B cell (primary cell): ENCODE results near the gene GLTP. TPM values are rescaled to one million over a fixed set of nuclear protein-coding genes. Genes with fewer than 3 reads are reported as not detected.
A peak's percentile ranks its signal among the peaks of the same experiment; 100 is the strongest.
"Not testable (repeated sequence)": the region's sequence is repeated elsewhere in the genome, so short reads cannot be mapped to it uniquely, and the experiment has no call there.

Source experiments
- ATAC-seq: fragments of 200-7000 bp; cut with Tn5 transposase; one replicate; pipeline ENCODE4 v1.10.0; 2021; ENCODE audit warnings: low read depth, mild to moderate bottlenecking, moderate number of reproducible peaks, moderate library complexity
- CTCF ChIA-PET: fragments of 350-600 bp; sonication (Branson Sonifier 250); formaldehyde crosslinking; loops from one replicate; lab custom pipeline; 2021; ENCODE audit warnings: antibody characterized with exemption, inconsistent platforms; lab: Charles Lee
- POLR2A ChIA-PET: fragments of 350-600 bp; sonication (Branson Sonifier 250); formaldehyde crosslinking; loops from one replicate; lab custom pipeline; 2021; ENCODE audit warnings: antibody characterized with exemption; lab: Charles Lee
- DNase-seq: peaks from one replicate; pipeline ENCODE4 v3.0.0; 2013
- H2AFZ ChIP-seq: 2 replicates; pipeline ENCODE4 v1.6.1; 2012; ENCODE audit warnings: mild to moderate bottlenecking, low read depth, low read length; ENCODE audit not compliant: insufficient read depth, poor library complexity, severe bottlenecking
- H3K27ac ChIP-seq, 2 donors: 1 replicate in 1 of 2; 2 replicates in 1 of 2; pipeline ENCODE4 v1.5.1; 2012 to 2013; ENCODE audit warnings: low read length in 2 of 2, mild to moderate bottlenecking in 2 of 2, moderate library complexity in 1 of 2
- H3K27me3 ChIP-seq, 4 experiments: fragments of 200-600 bp in 1 of 4; sonication (generic) in 1 of 4; replicated peaks in 1 of 4; 1 replicate in 2 of 4; 2 replicates in 2 of 4; pipeline versions ENCODE4 v1.6.1 to v1.7.0; 2013 to 2016; ENCODE audit warnings: low read length in 3 of 4, mild to moderate bottlenecking in 2 of 4, mixed read lengths in 1 of 4, moderate library complexity in 1 of 4; ENCODE audit not compliant: insufficient read depth in 4 of 4, control insufficient read depth in 3 of 4; ENCODE audit errors: control extremely low read depth in 1 of 4
- H3K36me3 ChIP-seq, 2 experiments: replicated peaks in 1 of 2; 1 replicate in 1 of 2; 2 replicates in 1 of 2; pipeline versions ENCODE4 v1.6.1 to v1.7.1; 2013; ENCODE audit warnings: low read length in 1 of 2; ENCODE audit not compliant: insufficient read depth in 2 of 2, control insufficient read depth in 1 of 2; ENCODE audit errors: control extremely low read depth in 1 of 2, extremely low read depth in 1 of 2
- H3K4me1 ChIP-seq, 2 donors: fragments of 200-600 bp in 1 of 2; sonication (generic) in 1 of 2; 1 replicate in 1 of 2; 2 replicates in 1 of 2; pipeline versions ENCODE4 v1.5.1 to v1.6.1; 2013 to 2017; ENCODE audit warnings: low read length in 2 of 2; ENCODE audit not compliant: control insufficient read depth in 2 of 2, insufficient read depth in 2 of 2
- H3K4me2 ChIP-seq: replicated peaks from 2 replicates; pipeline ENCODE3; 2012; ENCODE audit warnings: mild to moderate bottlenecking, low read depth, low read length; ENCODE audit not compliant: poor library complexity, severe bottlenecking
- H3K4me3 ChIP-seq, 5 experiments: fragments of 200-600 bp in 1 of 5; sonication (generic) in 1 of 5; 1 replicate in 3 of 5; 2 replicates in 2 of 5; pipeline versions ENCODE4 v1.5.1 to v1.7.0; 2011 to 2016; ENCODE audit warnings: low read length in 4 of 5, mild to moderate bottlenecking in 4 of 5, low read depth in 2 of 5, control low read depth in 1 of 5, moderate library complexity in 1 of 5; ENCODE audit not compliant: insufficient read depth in 1 of 5; ENCODE audit errors: control extremely low read depth in 1 of 5, extremely low read depth in 1 of 5
- H3K79me2 ChIP-seq: fragments of 200-600 bp; sonication (generic); one replicate; pipeline ENCODE4 v1.6.0; 2016; ENCODE audit warnings: low read length; ENCODE audit not compliant: control insufficient read depth, insufficient read depth
- H3K9ac ChIP-seq: fragments of 200-600 bp; sonication (generic); 2 replicates; pipeline ENCODE4 v1.6.1; 2017; ENCODE audit warnings: mild to moderate bottlenecking, low read length, moderate library complexity
- H3K9me3 ChIP-seq, 3 donors: one replicate each; pipeline versions ENCODE4 v1.6.1 to v1.7.1; 2013; ENCODE audit warnings: low read length in 2 of 3; ENCODE audit not compliant: control insufficient read depth in 2 of 3, insufficient read depth in 1 of 3; ENCODE audit errors: control extremely low read depth in 1 of 3
- H4K20me1 ChIP-seq: 2 replicates; pipeline ENCODE4 v1.6.0; 2012; ENCODE audit warnings: mild to moderate bottlenecking, low read length; ENCODE audit not compliant: insufficient read depth, control insufficient read depth, poor library complexity, severe bottlenecking
- H3K27ac Mint-ChIP-seq: one replicate; pipeline ENCODE4 v1.8.0; 2021; ENCODE audit warnings: mixed read lengths
- H3K27me3 Mint-ChIP-seq: one replicate; pipeline ENCODE4 v1.8.0; 2021; ENCODE audit warnings: mixed read lengths
- H3K4me1 Mint-ChIP-seq: one replicate; pipeline ENCODE4 v1.8.0; 2021; ENCODE audit warnings: mixed read lengths
- H3K4me3 Mint-ChIP-seq: one replicate; pipeline ENCODE4 v1.8.0; 2021; ENCODE audit warnings: mixed read lengths
- H3K9me3 Mint-ChIP-seq: one replicate; pipeline ENCODE4 v1.8.0; 2022; ENCODE audit warnings: mixed read lengths; ENCODE audit not compliant: insufficient read depth
- CTCF ChIP-seq: fragments of 200-600 bp; IDR thresholded peaks from one replicate; pipeline ENCODE4 v1.8.0; 2022; ENCODE audit warnings: antibody characterized with exemption, mild to moderate bottlenecking
- EZH2 ChIP-seq: IDR thresholded peaks from 2 replicates; pipeline ENCODE4 v1.6.1; 2012; ENCODE audit warnings: borderline replicate concordance, low read depth, mild to moderate bottlenecking, moderate library complexity, low read length; ENCODE audit not compliant: insufficient read depth, poor library complexity, severe bottlenecking
- WGBS: methylation state at CpG from one replicate; pipeline ENCODE4 v1.1.5; 2013; ENCODE audit warnings: missing lambda C conversion rate; ENCODE audit not compliant: insufficient coverage; 5-methylcytosine and 5-hydroxymethylcytosine counted together
- intact Hi-C: fragments of 100-400 bp; cut with micrococcal nuclease; formaldehyde crosslinking; loops from one replicate; pipeline ENCODE4 v1.10.0; 2022
- polyA plus RNA-seq: library from polyadenylated mRNA; depleted of rRNA; stranded (reverse); fragments of >200 nt; gene quantifications from 2 replicates; pipeline ENCODE4 v1.2.3, GENCODE V29; 2012
- total RNA-seq, 2 donors: library from RNA; stranded (reverse); fragments of 120-200 nt in 1 of 2; gene quantifications; 1 replicate in 1 of 2; 2 replicates in 1 of 2; pipeline versions ENCODE4 v1.2.3 to v1.2.4, GENCODE V29; 2013 to 2022

GLTP gene
- total and polyA plus RNA-seq, 2 donors (not counting 1 experiment from before 2014, with no cell fraction given): 18.7 to 24.9 TPM

GRCh38 chr12:109863847-109864712, 16.3 kb downstream of the GLTP start:
- Histone ChIP-seq H4K20me1 (peaks cover 5% of the 10 kb centered on the region), H3K9ac (no peak overlapping the region), H3K4me2 (no peak overlapping the region), H3K79me2 (peaks cover 51% of the 10 kb centered on the region), H3K4me3 (no peak overlapping the region), H3K27me3 (no peaks in the 10 kb centered on the region), H2AFZ (no peak overlapping the region), H3K36me3 (peaks cover 0 to 2% of the 10 kb centered on the region in 2 experiments), H3K27ac (peak overlapping the region in 1 of 2 donors; percentile 31), H3K4me1 (peaks cover 5% of the 10 kb centered on the region in 2 donors), H3K9me3 (no peaks in the 10 kb centered on the region)
- Mint-ChIP-seq H3K9me3 (no peaks in the 10 kb centered on the region), H3K4me1 (peaks cover 14% of the 10 kb centered on the region), H3K27ac (no peak overlapping the region), H3K4me3 (no peak overlapping the region), H3K27me3 (no peaks in the 10 kb centered on the region)
- no peak for DNase-seq
- intact Hi-C loops: no loop called here
- ATAC-seq: no peak
- 87% methylated on average over 8 of the region's 9 CpGs for WGBS
- CTCF ChIA-PET: interaction anchor here (1.4 to 1.7 kb wide), 2 partner anchors 11 to 19 kb away, joined by 4 to 8 read pairs; no protein-coding TSS in a partner anchor
- TF ChIP-seq EZH2 (no peak), CTCF (no peak)
- POLR2A ChIA-PET: no interaction called here

- H3K27ac ChIP-seq, H3K27ac Mint-ChIP-seq, H2AFZ ChIP-seq, H3K4me3 ChIP-seq, H3K9ac ChIP-seq, POLR2A ChIA-PET, H3K4me1 Mint-ChIP-seq, H3K4me2 ChIP-seq, H3K4me3 Mint-ChIP-seq, ATAC-seq, H3K9me3 ChIP-seq, H3K27me3 ChIP-seq, H3K4me1 ChIP-seq, H4K20me1 ChIP-seq, H3K27me3 Mint-ChIP-seq, H3K9me3 Mint-ChIP-seq, intact Hi-C loops, DNase-seq: not testable (repeated sequence)
- Histone ChIP-seq H3K36me3 (peaks cover 2 to 10% of the 10 kb centered on the region in 2 experiments), H3K79me2 (peaks cover 40% of the 10 kb centered on the region)
- CTCF ChIA-PET: interaction anchor here (0.9 to 1.7 kb wide), 2 partner anchors 9 to 13 kb away, joined by 3 to 8 read pairs; no protein-coding TSS in a partner anchor
- WGBS: 100% methylated on average over 1 of the region's 9 CpGs
Measured at GRCh38 chr12:109862491-109862890, 17.9 kb downstream of the GLTP start.
